ENCODE measurements around the gene N4BP2L2. TPM values are rescaled to one million over a fixed set of nuclear protein-coding genes. Genes with fewer than 3 reads are reported as not detected.

N4BP2L2 gene
- total and polyA plus RNA-seq, 2 of the 13 experiments (the other 11 are each of a cell fraction or from before 2014, with no cell fraction given), result 58.9 to 81.2 TPM

DNA sequence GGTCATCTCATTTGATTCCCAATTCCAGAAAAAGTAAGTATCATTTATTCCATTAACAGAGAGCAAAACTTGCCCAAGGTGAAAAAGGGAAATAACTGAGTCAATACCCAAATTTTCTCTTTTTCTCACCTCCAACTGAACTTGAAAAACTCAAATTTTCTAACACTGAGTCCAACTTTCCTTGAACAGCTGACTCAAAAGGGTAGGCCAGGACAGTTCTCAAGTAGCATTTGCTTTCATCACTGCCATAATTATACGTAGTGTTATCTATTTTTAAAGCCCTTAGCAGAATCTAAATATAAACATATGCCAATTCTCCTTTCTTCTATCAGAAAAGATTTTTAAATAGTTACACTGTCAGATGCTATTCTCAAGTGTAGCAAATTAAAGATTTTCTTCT is 3.5 kb downstream of the N4BP2L2 start:
- no peak overlapping the region for H3K9ac ChIP-seq (ENCODE audit: insufficient read depth, low read depth, low read length)
- intact Hi-C loops (cut with micrococcal nuclease; ENCODE audit: unreplicated experiment) (loop anchor here (5.0 to 10.0 kb wide), 2 partner anchors 38 to 110 kb away; partner anchors contain the start of gene N4BP2L1), in situ Hi-C loops (cut with HindIII; ENCODE audit: extremely low pct_ligation_motif_present, low pct_unique_long_range_greater_than_20kb) (no loop called here)
- no peaks in the 10 kb centered on the region for H3K9me3 ChIP-seq (ENCODE audit: low read length)
- H4K20me1 ChIP-seq (ENCODE audit: insufficient read depth, low read length), result peaks cover 11% of the 10 kb centered on the region; the same call in 1 of the 2 replicates
- H3K27me3 ChIP-seq (ENCODE audit: control insufficient read depth in 1 of 2, insufficient read depth in 2 of 2, low read length in 2 of 2), result no peaks in the 10 kb centered on the region; a peak in 1 of 5 replicates
- no peak for ATAC-seq
- POLR2A ChIA-PET, result no interaction called here
- BruUV-seq (replicated peaks), result no TSS peak
- peaks cover 4 to 18% of the 10 kb centered on the region in 2 experiments; a peak in 4 of 5 replicates for H3K36me3 ChIP-seq (replicated peaks in 1 of 2; ENCODE audit: control insufficient read depth in 1 of 2, insufficient read depth in 2 of 2, low read length in 2 of 2)
- peaks cover 67% of the 10 kb centered on the region for H3K4me1 ChIP-seq (ENCODE audit: insufficient read depth, low read length)
- peak overlapping the region in 2 of 3 experiments; percentile 4 to 38; a peak in 2 of 6 replicates for H3K4me3 ChIP-seq (replicated peaks in 1 of 3; ENCODE audit: insufficient read depth in 1 of 3, low read depth in 2 of 3, low read length in 3 of 3)
- TF ChIP-seq RBFOX2 (IDR thresholded peaks at IDR 0.05; ENCODE audit: low read depth, low read length), result 0 out of 2 replicates have a peak, but pooled peaks have one; percentile 21
- no peak for TF ChIP-seq ZNF484 (CRISPR knock-in tag; IDR thresholded peaks at IDR 0.05; ENCODE audit: borderline replicate concordance, low read depth)
- H3K27ac ChIP-seq (ENCODE audit: extremely low read length, insufficient read depth, low read length), result no peak overlapping the region
- FAIRE-seq, result no peak
- no peak for DNase-seq (ENCODE audit: low spot score)
- 86% methylated on average over 1 of the region's 1 CpG for WGBS (ENCODE audit: low lambda C conversion rate)
- H3K79me2 ChIP-seq (ENCODE audit: insufficient read depth, low read length), result peaks cover 79% of the 10 kb centered on the region
- H3K4me2 ChIP-seq (ENCODE audit: low read depth, low read length), result peak overlapping the region; percentile 52
- no peak overlapping the region for H2AFZ ChIP-seq (ENCODE audit: low read length)
- CTCF ChIA-PET (ENCODE audit: low intra/inter-chr PET ratio, low total read pairs), result no interaction called here

DNA sequence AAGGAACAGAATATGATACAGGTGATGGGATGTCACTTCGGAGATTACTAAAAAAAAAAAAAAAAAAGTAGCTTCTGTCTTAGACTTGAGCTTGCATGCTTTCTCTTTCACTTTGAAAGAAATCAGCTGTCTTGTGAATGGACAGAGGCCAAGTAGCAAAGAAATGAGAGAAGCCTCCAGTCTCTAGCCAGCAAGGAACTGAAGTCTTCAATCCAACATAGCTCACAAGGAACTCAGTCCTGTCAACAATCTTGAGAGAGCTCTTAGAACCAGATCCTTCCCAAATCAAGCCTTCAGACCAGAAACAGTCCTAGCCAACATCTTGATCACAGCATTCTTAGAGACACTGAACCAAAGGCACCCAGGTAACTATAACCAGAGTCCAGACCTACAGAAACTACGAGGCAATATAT is 7.7 kb downstream of the N4BP2L2 start:
- H3K27ac ChIP-seq (ENCODE audit: extremely low read length, insufficient read depth, low read length), result no peak overlapping the region
- peaks cover 84% of the 10 kb centered on the region for H3K79me2 ChIP-seq (ENCODE audit: insufficient read depth, low read length)
- whole genome bisulfite sequencing (ENCODE audit: low lambda C conversion rate), result 50% methylated on average over 2 of the region's 2 CpGs
- in situ Hi-C loops (cut with HindIII; ENCODE audit: extremely low pct_ligation_motif_present, low pct_unique_long_range_greater_than_20kb), result no loop called here
- H3K4me2 ChIP-seq (ENCODE audit: low read depth, low read length), result peak overlapping the region; percentile 40
- CTCF ChIA-PET (ENCODE audit: low intra/inter-chr PET ratio, low total read pairs), result no interaction called here
- BruUV-seq (replicated peaks), result no TSS peak
- peaks cover 63% of the 10 kb centered on the region for H3K4me1 ChIP-seq (ENCODE audit: insufficient read depth, low read length)
- H2AFZ ChIP-seq (ENCODE audit: low read length), result no peak overlapping the region
- DNase-seq (ENCODE audit: low spot score) (no peak), FAIRE-seq (no peak), ATAC-seq (no peak)
- intact Hi-C loops (cut with micrococcal nuclease; ENCODE audit: unreplicated experiment), result loop anchor here (10.0 kb wide), 1 partner anchor 106 kb away; the partner anchor contains the start of gene N4BP2L1
- POLR2A ChIA-PET, result interaction anchor here (1.6 kb wide), 1 partner anchor 103 kb away, joined by 5 read pairs; the partner anchor contains the start of gene N4BP2L1
- no peak overlapping the region for H3K4me3 ChIP-seq (replicated peaks in 1 of 3; ENCODE audit: insufficient read depth in 1 of 3, low read depth in 2 of 3, low read length in 3 of 3)
- no peak overlapping the region for H3K9ac ChIP-seq (ENCODE audit: insufficient read depth, low read depth, low read length)
- peaks cover 4 to 13% of the 10 kb centered on the region in 2 experiments; a peak in 4 of 5 replicates for H3K36me3 ChIP-seq (replicated peaks in 1 of 2; ENCODE audit: control insufficient read depth in 1 of 2, insufficient read depth in 2 of 2, low read length in 2 of 2)
- H4K20me1 ChIP-seq (ENCODE audit: insufficient read depth, low read length), result peaks cover 23% of the 10 kb centered on the region
- no peaks in the 10 kb centered on the region for H3K9me3 ChIP-seq (ENCODE audit: low read length)
- no peaks in the 10 kb centered on the region for H3K27me3 ChIP-seq (ENCODE audit: control insufficient read depth in 1 of 2, insufficient read depth in 2 of 2, low read length in 2 of 2)
- TF ChIP-seq MAF1 (CRISPR knock-in tag; IDR thresholded peaks at IDR 0.05; ENCODE audit: borderline replicate concordance), result no peak
- TF ChIP-seq CEBPG (CRISPR knock-in tag; IDR thresholded peaks at IDR 0.05), result no peak
- TF ChIP-seq ZNF776 (CRISPR knock-in tag; IDR thresholded peaks at IDR 0.05), result no peak
- TF ChIP-seq TARDBP (CRISPR knock-in tag; IDR thresholded peaks at IDR 0.05), result no peak
- TF ChIP-seq FIP1L1 (IDR thresholded peaks at IDR 0.05; ENCODE audit: borderline replicate concordance, insufficient read depth, low read depth, low read length), result no peak
- TF ChIP-seq YY1 (IDR thresholded peaks at IDR 0.05; ENCODE audit: insufficient read depth, insufficient replicate concordance, low read depth, low read length), result no peak
- TF ChIP-seq WIZ (CRISPR knock-in tag; IDR thresholded peaks at IDR 0.05), result no peak
- TF ChIP-seq FLYWCH1 (CRISPR knock-in tag; IDR thresholded peaks at IDR 0.05), result no peak
- TF ChIP-seq NBN (conservative IDR thresholded peaks at IDR 0.05), result no peak
- TF ChIP-seq SRY (CRISPR knock-in tag; IDR thresholded peaks at IDR 0.05), result no peak
- TF ChIP-seq HMG20B (CRISPR knock-in tag; conservative IDR thresholded peaks at IDR 0.05), result no peak
- TF ChIP-seq BHLHE40 (IDR thresholded peaks at IDR 0.05; ENCODE audit: low read length), result no peak
- TF ChIP-seq ZNF160 (CRISPR knock-in tag; IDR thresholded peaks at IDR 0.05), result no peak
- no peak for TF ChIP-seq ZFP36 (IDR thresholded peaks at IDR 0.05; ENCODE audit: borderline replicate concordance, low read depth, low read length, partially characterized antibody)
- no peak for TF ChIP-seq KDM5B (CRISPR knock-in tag; IDR thresholded peaks at IDR 0.05; ENCODE audit: borderline replicate concordance)
- TF ChIP-seq RFX5 (IDR thresholded peaks at IDR 0.05; ENCODE audit: low read depth, low read length), result no peak
- no peak for TF ChIP-seq ZNF34 (CRISPR knock-in tag; IDR thresholded peaks at IDR 0.05; ENCODE audit: borderline replicate concordance)
- TF ChIP-seq PHF20 (CRISPR knock-in tag; IDR thresholded peaks at IDR 0.05), result no peak
- no peak for TF ChIP-seq MAZ (IDR thresholded peaks at IDR 0.05; ENCODE audit: borderline replicate concordance, low read depth, low read length)
- TF ChIP-seq MAZ (CRISPR knock-in tag; IDR thresholded peaks at IDR 0.05; ENCODE audit: low read depth), result no peak
